Measurements from ENCODE around the gene LAMC3.
"Not testable (repeated sequence)": the region's sequence is repeated elsewhere in the genome, so short reads cannot be mapped to it uniquely, and the experiment has no call there.

The LAMC3 gene

GRCh38 chr9:131103024-131103423, 94.0 kb downstream of the LAMC3 start:
- DNase-seq (ENCODE audit: insufficient read length) (no peak), FAIRE-seq (no peak)
- no peak for TF ChIP-seq TAF1 (IDR thresholded peaks at IDR 0.05; ENCODE audit: borderline replicate concordance, low read depth, low read length)
- no peak for TF ChIP-seq POLR2A (IDR thresholded peaks at IDR 0.05; ENCODE audit: low read depth, low read length)
- TF ChIP-seq POLR2AphosphoS5 (IDR thresholded peaks at IDR 0.05; ENCODE audit: low read depth, low read length), result no peak

DNA sequence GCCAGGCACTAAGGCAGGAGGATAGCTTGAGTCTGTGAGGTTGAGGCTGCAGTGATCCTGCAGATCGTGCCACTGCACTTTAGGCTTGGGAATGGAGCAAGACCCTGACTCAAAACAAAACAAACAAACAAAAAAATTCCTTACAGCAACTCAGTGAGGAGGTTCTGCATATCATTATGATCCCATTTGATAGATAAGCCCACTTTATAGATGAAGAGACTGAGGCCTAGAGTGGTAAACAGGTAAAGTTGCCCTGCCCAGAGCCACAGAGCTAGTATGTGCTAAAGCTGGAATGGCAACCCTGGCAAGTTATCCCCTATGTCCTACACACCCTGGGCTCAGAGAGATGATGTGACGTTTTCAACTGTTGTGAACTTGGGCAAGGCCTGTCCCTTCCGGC, 94.6 kb downstream of the LAMC3 start:
- no peak for FAIRE-seq
- DNase-seq (ENCODE audit: insufficient read length), result no peak
- TF ChIP-seq TAF1 (IDR thresholded peaks at IDR 0.05; ENCODE audit: borderline replicate concordance, low read depth, low read length) (no peak), POLR2A (IDR thresholded peaks at IDR 0.05; ENCODE audit: low read depth, low read length) (no peak), POLR2AphosphoS5 (IDR thresholded peaks at IDR 0.05; ENCODE audit: low read depth, low read length) (no peak)

GRCh38 chr9:131104016-131104740, 95.2 kb downstream of the LAMC3 start:
- DNase-seq (ENCODE audit: insufficient read length) (no peak), FAIRE-seq (no peak)
- TF ChIP-seq POLR2A (IDR thresholded peaks at IDR 0.05; ENCODE audit: low read depth, low read length) (no peak), TAF1 (IDR thresholded peaks at IDR 0.05; ENCODE audit: borderline replicate concordance, low read depth, low read length) (no peak), POLR2AphosphoS5 (IDR thresholded peaks at IDR 0.05; ENCODE audit: low read depth, low read length) (no peak)

- no peak for TF ChIP-seq TAF1 (IDR thresholded peaks at IDR 0.05; ENCODE audit: borderline replicate concordance, low read depth, low read length)
- TF ChIP-seq POLR2A (IDR thresholded peaks at IDR 0.05; ENCODE audit: low read depth, low read length), result no peak
- no peak for TF ChIP-seq POLR2AphosphoS5 (IDR thresholded peaks at IDR 0.05; ENCODE audit: low read depth, low read length)
- DNase-seq (ENCODE audit: insufficient read length) (no peak), FAIRE-seq (no peak)
These were observed 97.0 kb downstream of the LAMC3 start for GRCh38 chr9:131105952-131106351.

GRCh38 chr9:131107760-131108159, 98.8 kb downstream of the LAMC3 start:
- FAIRE-seq, result no peak
- TF ChIP-seq POLR2AphosphoS5 (IDR thresholded peaks at IDR 0.05; ENCODE audit: low read depth, low read length) (no peak), POLR2A (IDR thresholded peaks at IDR 0.05; ENCODE audit: low read depth, low read length) (no peak), TAF1 (IDR thresholded peaks at IDR 0.05; ENCODE audit: borderline replicate concordance, low read depth, low read length) (no peak)
- DNase-seq (ENCODE audit: insufficient read length), result no peak

- TF ChIP-seq POLR2AphosphoS5 (IDR thresholded peaks at IDR 0.05; ENCODE audit: low read depth, low read length) (no peak), TAF1 (IDR thresholded peaks at IDR 0.05; ENCODE audit: borderline replicate concordance, low read depth, low read length) (no peak), POLR2A (IDR thresholded peaks at IDR 0.05; ENCODE audit: low read depth, low read length) (no peak)
- no peak for FAIRE-seq
- DNase-seq (ENCODE audit: insufficient read length), result no peak
These were observed 102.3 kb downstream of the LAMC3 start for GRCh38 chr9:131111186-131111853.

DNA sequence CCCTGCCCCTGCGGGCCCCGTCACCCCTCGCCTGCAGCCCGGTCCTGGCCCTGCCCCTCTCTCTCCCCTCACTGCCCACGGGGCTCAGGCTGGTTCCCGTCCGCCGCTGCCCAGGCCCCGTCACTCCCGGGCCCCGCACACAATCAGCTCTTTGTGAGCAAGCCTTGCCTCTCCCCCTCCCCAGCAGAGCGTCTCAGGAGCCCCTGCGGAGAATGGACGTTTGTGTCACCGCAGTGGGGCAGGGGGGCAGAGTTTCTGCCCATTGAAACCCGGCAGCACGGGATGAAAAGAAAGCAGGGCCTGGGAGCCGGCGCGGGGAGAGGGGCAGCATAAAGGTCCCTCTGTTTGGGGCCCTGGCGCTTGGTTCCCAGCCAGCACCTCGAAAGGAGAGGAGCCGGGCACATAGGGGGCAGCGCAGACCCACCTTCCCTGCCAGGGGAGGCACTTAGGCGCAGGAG, 102.9 kb downstream of the LAMC3 start:
- DNase-seq (ENCODE audit: insufficient read length), result no peak
- TF ChIP-seq POLR2AphosphoS5 (IDR thresholded peaks at IDR 0.05; ENCODE audit: low read depth, low read length) (no peak), POLR2A (IDR thresholded peaks at IDR 0.05; ENCODE audit: low read depth, low read length) (no peak)
- FAIRE-seq, result no peak

DNA sequence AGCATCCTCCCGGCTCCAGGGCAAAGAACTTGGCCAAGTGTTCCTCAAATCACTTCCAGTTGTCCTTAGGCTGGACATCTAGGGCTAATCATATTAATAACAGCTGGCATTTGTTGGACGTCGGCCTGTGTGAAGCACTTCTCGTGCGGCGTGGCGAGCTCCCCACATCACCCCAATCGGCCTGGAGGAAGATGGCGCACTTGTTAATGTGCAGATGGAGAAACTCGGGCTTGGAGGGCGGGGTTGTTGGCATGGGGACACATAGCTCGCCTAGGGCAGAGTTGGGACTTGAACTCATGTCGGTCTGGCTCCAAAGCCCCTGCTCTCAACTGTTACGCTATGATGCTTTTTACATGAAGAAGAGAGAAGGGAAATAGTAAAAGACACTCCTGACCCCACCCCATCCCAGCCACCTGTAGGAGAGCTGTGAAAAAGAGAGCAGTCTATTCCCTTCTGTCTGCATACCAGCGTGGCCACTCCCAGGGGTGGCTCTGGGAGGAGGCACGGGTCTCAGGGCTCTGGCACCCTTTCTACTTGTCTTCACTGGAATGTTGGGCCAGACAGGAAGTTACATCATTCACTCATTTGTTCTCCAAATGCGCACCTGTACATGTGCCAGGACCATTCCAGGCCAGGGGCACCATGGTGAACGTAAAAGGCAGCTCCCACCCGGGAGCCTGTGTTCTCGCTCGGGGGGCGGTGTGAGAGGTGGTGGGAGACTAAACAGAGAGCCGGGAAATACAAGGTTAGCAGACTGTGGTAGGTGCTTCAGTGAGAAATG, 103.6 kb downstream of the LAMC3 start:
- no peak for FAIRE-seq
- no peak for DNase-seq (ENCODE audit: insufficient read length)
- TF ChIP-seq POLR2AphosphoS5 (IDR thresholded peaks at IDR 0.05; ENCODE audit: low read depth, low read length) (no peak), TAF1 (IDR thresholded peaks at IDR 0.05; ENCODE audit: borderline replicate concordance, low read depth, low read length) (no peak), POLR2A (IDR thresholded peaks at IDR 0.05; ENCODE audit: low read depth, low read length) (no peak)

- TF ChIP-seq POLR2A (IDR thresholded peaks at IDR 0.05; ENCODE audit: low read depth, low read length) (no peak), POLR2AphosphoS5 (IDR thresholded peaks at IDR 0.05; ENCODE audit: low read depth, low read length) (no peak), TAF1 (IDR thresholded peaks at IDR 0.05; ENCODE audit: borderline replicate concordance, low read depth, low read length) (no peak)
- DNase-seq (ENCODE audit: insufficient read length), result no peak
- no peak for FAIRE-seq
These were observed 104.7 kb downstream of the LAMC3 start for GRCh38 chr9:131113655-131114054.

DNA sequence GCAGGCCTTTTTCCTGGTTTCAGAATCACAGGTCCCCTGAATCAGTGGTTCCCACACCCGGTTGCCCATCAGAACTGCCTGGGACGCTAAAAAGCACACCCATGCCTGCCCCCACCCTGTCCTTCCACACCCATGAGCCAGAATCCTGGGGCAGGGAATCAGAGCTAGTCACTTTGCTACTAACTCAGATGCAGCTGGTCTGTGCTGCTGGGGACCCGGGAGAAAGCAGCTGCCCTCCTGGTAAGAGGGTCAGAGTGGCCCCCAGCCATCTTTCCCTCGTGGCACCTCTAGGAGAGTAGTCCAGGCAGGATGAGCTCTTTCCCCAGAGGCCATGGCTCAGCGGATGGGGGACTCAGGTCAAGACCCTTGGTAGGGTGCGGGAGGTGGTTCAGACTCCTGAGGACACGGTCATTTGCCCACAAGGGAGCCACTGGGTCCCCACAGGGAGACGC, 105.1 kb downstream of the LAMC3 start:
- TF ChIP-seq POLR2A (IDR thresholded peaks at IDR 0.05; ENCODE audit: low read depth, low read length) (no peak), TAF1 (IDR thresholded peaks at IDR 0.05; ENCODE audit: borderline replicate concordance, low read depth, low read length) (no peak), POLR2AphosphoS5 (IDR thresholded peaks at IDR 0.05; ENCODE audit: low read depth, low read length) (no peak)
- no peak for DNase-seq (ENCODE audit: insufficient read length)
- FAIRE-seq, result no peak

- not testable (repeated sequence) for FAIRE-seq; DNase-seq (ENCODE audit: insufficient read length)
These were observed 106.4 kb downstream of the LAMC3 start for GRCh38 chr9:131115360-131115742.

Data from GM12892 (cell line).